HepG2 (cell line): ENCODE data around the gene PSMD3. TPM values are rescaled to one million over a fixed set of nuclear protein-coding genes. Genes with fewer than 3 reads are reported as not detected.
A peak's percentile ranks its signal among the peaks of the same experiment; 100 is the strongest.

Experiments
- AGO1 ChIP-seq: fragments of 200-400 bp; formaldehyde crosslinking; IDR thresholded peaks from 2 replicates; pipeline ENCODE4 v1.6.1; 2017; ENCODE audit warnings: mild to moderate bottlenecking, low read depth, low read length, moderate library complexity; ENCODE audit not compliant: poor library complexity, severe bottlenecking
- AGO2 ChIP-seq: fragments of 200-400 bp; formaldehyde crosslinking; optimal IDR thresholded peaks from 2 replicates; pipeline ENCODE3; 2017; ENCODE audit warnings: mild to moderate bottlenecking, low read depth, low read length, moderate library complexity
- E2F1 ChIP-seq: sonication (generic); formaldehyde crosslinking; IDR thresholded peaks from 2 replicates; pipeline ENCODE4 v1.5.0; 2020; ENCODE audit warnings: missing genetic modification reagents
- ELK4 ChIP-seq: sonication (generic); formaldehyde crosslinking; IDR thresholded peaks from 2 replicates; pipeline ENCODE4 v1.9.0; 2021; ENCODE audit warnings: missing genetic modification reagents, borderline replicate concordance
- FOXA3 ChIP-seq: IDR thresholded peaks from 2 replicates; pipeline ENCODE4 v1.6.1; 2016; ENCODE audit warnings: missing genetic modification reagents, missing compliant biosample characterization
- GTF3A ChIP-seq: sonication (generic); formaldehyde crosslinking; conservative IDR thresholded peaks from 2 replicates; pipeline ENCODE4 v1.4.0; 2020; ENCODE audit warnings: mild to moderate bottlenecking, missing genetic modification reagents
- HOXA3 ChIP-seq: sonication (generic); formaldehyde crosslinking; IDR thresholded peaks from 2 replicates; pipeline ENCODE4 v1.5.0; 2020; ENCODE audit warnings: missing genetic modification reagents
- ISL2 ChIP-seq: sonication (generic); formaldehyde crosslinking; IDR thresholded peaks from 2 replicates; pipeline ENCODE4 v1.5.0; 2020; ENCODE audit warnings: missing genetic modification reagents
- KDM5B ChIP-seq: sonication (generic); formaldehyde crosslinking; IDR thresholded peaks from 2 replicates; pipeline ENCODE4 v1.4.0; 2020; ENCODE audit warnings: missing genetic modification reagents, mild to moderate bottlenecking, borderline replicate concordance
- MED13 ChIP-seq: sonication (generic); formaldehyde crosslinking; IDR thresholded peaks from 2 replicates; pipeline ENCODE4 v1.5.0; 2020; ENCODE audit warnings: missing genetic modification reagents
- NFYC ChIP-seq: IDR thresholded peaks from 2 replicates; pipeline ENCODE4 v1.6.1; 2016; ENCODE audit warnings: missing genetic modification reagents, missing compliant biosample characterization
- PCBP1 ChIP-seq: fragments of 200-400 bp; formaldehyde crosslinking; IDR thresholded peaks from 2 replicates; pipeline ENCODE4 v1.6.1; 2017; ENCODE audit warnings: mild to moderate bottlenecking, low read depth, low read length, borderline replicate concordance
- SOX6 ChIP-seq, 2 experiments: fragments of 450-650 bp in 1 of 2; sonication (generic) in 1 of 2; formaldehyde crosslinking in 1 of 2; IDR thresholded peaks; 2 replicates each; pipeline versions ENCODE4 v1.4.0 to v1.6.1; 2017 to 2020; ENCODE audit warnings: antibody characterized with exemption in 1 of 2, mild to moderate bottlenecking in 1 of 2, missing genetic modification reagents in 1 of 2
- ZKSCAN5 ChIP-seq: sonication (generic); formaldehyde crosslinking; IDR thresholded peaks from 2 replicates; pipeline ENCODE4 v1.5.1; 2020; ENCODE audit warnings: mild to moderate bottlenecking, missing genetic modification reagents
- ZNF274 ChIP-seq: sonication (generic); formaldehyde crosslinking; IDR thresholded peaks from 2 replicates; pipeline ENCODE4 v1.5.1; 2020; ENCODE audit warnings: mild to moderate bottlenecking, missing genetic modification reagents
- ZSCAN9 ChIP-seq: IDR thresholded peaks from 2 replicates; pipeline ENCODE4 v1.6.1; 2016; ENCODE audit warnings: borderline replicate concordance
- polyA plus RNA-seq, 8 experiments: library from polyadenylated mRNA; depleted of rRNA in 3 of 8; stranded (reverse) in 7 of 8; unstranded in 1 of 8; fragments of >200 nt; fragmentation: Illumina TruSeq in 4 of 8; extraction: Trizol in 4 of 8; gene quantifications; 2 replicates each; pipeline versions ENCODE4 v1.2.1 to v1.2.3, GENCODE V29; 2011 to 2016; ENCODE audit warnings: low read depth in 4 of 8, missing spikeins in 1 of 8, mixed read lengths in 1 of 8; ENCODE audit not compliant: insufficient read depth in 1 of 8
- total RNA-seq, 5 experiments: library from RNA; depleted of rRNA; stranded (reverse); fragments of >200 nt; fragmentation: Illumina TruSeq; extraction: Trizol; gene quantifications; 2 replicates each; pipeline ENCODE4 v1.2.3, GENCODE V29; 2016; ENCODE audit warnings: low read depth in 1 of 5
- TF ChIP-seq, protein P1 (sequence below): sonication (generic); formaldehyde crosslinking; IDR thresholded peaks from 2 replicates; pipeline ENCODE4 v1.8.1; 2023; ENCODE audit warnings: mild to moderate bottlenecking, missing genetic modification reagents
- TF ChIP-seq, protein P2 (sequence below): sonication (generic); formaldehyde crosslinking; IDR thresholded peaks from 2 replicates; pipeline ENCODE4 v1.8.0; 2022; ENCODE audit warnings: low read depth, missing genetic modification reagents
- TF ChIP-seq, protein P3 (sequence below): sonication (generic); formaldehyde crosslinking; IDR thresholded peaks from 2 replicates; pipeline ENCODE4 v1.4.0; 2020; ENCODE audit warnings: mild to moderate bottlenecking, missing genetic modification reagents
- TF ChIP-seq, protein P4 (sequence below): sonication (generic); formaldehyde crosslinking; IDR thresholded peaks from 2 replicates; pipeline ENCODE4 v1.4.0; 2020; ENCODE audit warnings: missing genetic modification reagents

Gene PSMD3
- total and polyA plus RNA-seq, 2 of the 13 experiments (the other 11 are each of a cell fraction or from before 2014, with no cell fraction given): 97.4 to 146 TPM

- TF ChIP-seq, protein P1, sequence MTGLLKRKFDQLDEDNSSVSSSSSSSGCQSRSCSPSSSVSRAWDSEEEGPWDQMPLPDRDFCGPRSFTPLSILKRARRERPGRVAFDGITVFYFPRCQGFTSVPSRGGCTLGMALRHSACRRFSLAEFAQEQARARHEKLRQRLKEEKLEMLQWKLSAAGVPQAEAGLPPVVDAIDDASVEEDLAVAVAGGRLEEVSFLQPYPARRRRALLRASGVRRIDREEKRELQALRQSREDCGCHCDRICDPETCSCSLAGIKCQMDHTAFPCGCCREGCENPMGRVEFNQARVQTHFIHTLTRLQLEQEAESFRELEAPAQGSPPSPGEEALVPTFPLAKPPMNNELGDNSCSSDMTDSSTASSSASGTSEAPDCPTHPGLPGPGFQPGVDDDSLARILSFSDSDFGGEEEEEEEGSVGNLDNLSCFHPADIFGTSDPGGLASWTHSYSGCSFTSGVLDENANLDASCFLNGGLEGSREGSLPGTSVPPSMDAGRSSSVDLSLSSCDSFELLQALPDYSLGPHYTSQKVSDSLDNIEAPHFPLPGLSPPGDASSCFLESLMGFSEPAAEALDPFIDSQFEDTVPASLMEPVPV (CRISPR knock-in tag): no peak
- TF ChIP-seq AGO1 (no peak), GTF3A (no peak), NFYC (CRISPR knock-in tag) (no peak), ZSCAN9 (CRISPR knock-in tag) (no peak), AGO2 (no peak), KDM5B (CRISPR knock-in tag) (0 out of 2 replicates have a peak, but pooled peaks have one; percentile 18), E2F1 (CRISPR knock-in tag) (no peak), ZNF274 (CRISPR knock-in tag) (0 out of 2 replicates have a peak, but pooled peaks have one; percentile 12), MED13 (CRISPR knock-in tag) (no peak), PCBP1 (0 out of 2 replicates have a peak, but pooled peaks have one; percentile 14), FOXA3 (CRISPR knock-in tag) (no peak), HOXA3 (peak; percentile 62; the same call in 1 of the 2 replicates), ELK4 (CRISPR knock-in tag) (no peak), ZKSCAN5 (CRISPR knock-in tag) (no peak), ISL2 (no peak), SOX6 (IDR thresholded peaks at IDR 0.05) (no peak), SOX6 (CRISPR knock-in tag; IDR thresholded peaks at IDR 0.05) (no peak; the same call in 1 of the 2 replicates)
- TF ChIP-seq, protein P2, sequence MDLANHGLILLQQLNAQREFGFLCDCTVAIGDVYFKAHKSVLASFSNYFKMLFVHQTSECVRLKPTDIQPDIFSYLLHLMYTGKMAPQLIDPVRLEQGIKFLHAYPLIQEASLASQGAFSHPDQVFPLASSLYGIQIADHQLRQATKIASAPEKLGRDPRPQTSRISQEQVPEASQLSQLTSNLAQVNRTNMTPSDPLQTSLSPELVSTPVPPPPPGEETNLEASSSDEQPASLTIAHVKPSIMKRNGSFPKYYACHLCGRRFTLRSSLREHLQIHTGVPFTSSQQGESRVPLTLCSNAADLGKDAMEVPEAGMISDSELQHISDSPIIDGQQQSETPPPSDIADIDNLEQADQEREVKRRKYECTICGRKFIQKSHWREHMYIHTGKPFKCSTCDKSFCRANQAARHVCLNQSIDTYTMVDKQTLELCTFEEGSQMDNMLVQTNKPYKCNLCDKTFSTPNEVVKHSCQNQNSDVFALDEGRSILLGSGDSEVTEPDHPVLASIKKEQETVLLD: no peak
- TF ChIP-seq, protein P3, sequence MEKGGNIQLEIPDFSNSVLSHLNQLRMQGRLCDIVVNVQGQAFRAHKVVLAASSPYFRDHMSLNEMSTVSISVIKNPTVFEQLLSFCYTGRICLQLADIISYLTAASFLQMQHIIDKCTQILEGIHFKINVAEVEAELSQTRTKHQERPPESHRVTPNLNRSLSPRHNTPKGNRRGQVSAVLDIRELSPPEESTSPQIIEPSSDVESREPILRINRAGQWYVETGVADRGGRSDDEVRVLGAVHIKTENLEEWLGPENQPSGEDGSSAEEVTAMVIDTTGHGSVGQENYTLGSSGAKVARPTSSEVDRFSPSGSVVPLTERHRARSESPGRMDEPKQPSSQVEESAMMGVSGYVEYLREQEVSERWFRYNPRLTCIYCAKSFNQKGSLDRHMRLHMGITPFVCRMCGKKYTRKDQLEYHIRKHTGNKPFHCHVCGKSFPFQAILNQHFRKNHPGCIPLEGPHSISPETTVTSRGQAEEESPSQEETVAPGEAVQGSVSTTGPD: no peak
- TF ChIP-seq, protein P4, sequence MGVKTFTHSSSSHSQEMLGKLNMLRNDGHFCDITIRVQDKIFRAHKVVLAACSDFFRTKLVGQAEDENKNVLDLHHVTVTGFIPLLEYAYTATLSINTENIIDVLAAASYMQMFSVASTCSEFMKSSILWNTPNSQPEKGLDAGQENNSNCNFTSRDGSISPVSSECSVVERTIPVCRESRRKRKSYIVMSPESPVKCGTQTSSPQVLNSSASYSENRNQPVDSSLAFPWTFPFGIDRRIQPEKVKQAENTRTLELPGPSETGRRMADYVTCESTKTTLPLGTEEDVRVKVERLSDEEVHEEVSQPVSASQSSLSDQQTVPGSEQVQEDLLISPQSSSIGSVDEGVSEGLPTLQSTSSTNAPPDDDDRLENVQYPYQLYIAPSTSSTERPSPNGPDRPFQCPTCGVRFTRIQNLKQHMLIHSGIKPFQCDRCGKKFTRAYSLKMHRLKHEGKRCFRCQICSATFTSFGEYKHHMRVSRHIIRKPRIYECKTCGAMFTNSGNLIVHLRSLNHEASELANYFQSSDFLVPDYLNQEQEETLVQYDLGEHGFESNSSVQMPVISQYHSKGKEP (CRISPR knock-in tag): no peak
Observed at GRCh38 chr17:39952680-39953470, 27.7 kb upstream of the PSMD3 start (continued).
